GM12891 (cell line): Measurements from ENCODE around the gene CLPTM1.

ENCODE experiments used
- POLR2A ChIP-seq: IDR thresholded peaks from 2 replicates; pipeline ENCODE4 v1.6.1; 2011; ENCODE audit warnings: low read depth, low read length, control low read depth
- SPI1 ChIP-seq: IDR thresholded peaks from 2 replicates; pipeline ENCODE4 v1.6.1; 2011; ENCODE audit warnings: low read depth, low read length, control low read depth

DNA sequence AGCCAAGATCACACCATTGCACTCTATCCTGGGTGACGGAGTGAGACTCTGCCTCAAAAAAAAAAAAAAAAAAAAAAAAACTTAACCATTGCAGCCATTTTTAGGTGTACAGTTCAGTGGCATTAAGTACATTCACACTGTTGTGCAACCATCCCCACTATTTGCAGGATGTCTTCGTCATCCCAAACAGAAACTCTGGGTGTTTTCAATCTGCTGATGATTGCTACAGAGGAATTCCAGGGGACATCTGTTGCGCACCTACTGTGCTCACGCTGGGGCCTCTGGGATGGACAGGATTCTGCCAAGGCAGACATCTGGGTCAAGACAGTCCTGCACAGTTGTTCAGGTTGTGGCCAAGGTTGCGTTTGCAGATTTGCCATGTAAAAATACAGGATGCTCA is 15.5 kb upstream of the CLPTM1 start:
- TF ChIP-seq SPI1 (no peak), POLR2A (no peak)
